ENCODE data around the gene TEAD2.

The TEAD2 gene

GRCh38 chr19:49362048-49362928 lies at the start of gene TEAD2:
TEAD2 (minus strand) TSS chr19:49362416; CDS start chr19:49360075, 2,341 bp downstream.
- H3K4me3 Mint-ChIP-seq, result no peak within 1 kb of the TSS
- ATAC-seq, result no peak
- DNase-seq (ENCODE audit: low spot score in 2 of 2), result no peak

GRCh38 chr19:49411681-49412326 lies 49.6 kb upstream of the TEAD2 start:
- Mint-ChIP-seq H3K4me3 (no peak overlapping the region), H3K4me1 (peaks cover 41% of the 10 kb centered on the region)

More at GRCh38 chr19:49362048-49362928, at the start of gene TEAD2:
- no peaks in the 10 kb centered on the region for H3K4me1 Mint-ChIP-seq
- H3K27ac Mint-ChIP-seq, result no peak within 1 kb of the TSS
- H3K36me3 Mint-ChIP-seq, result no peaks in the 10 kb centered on the region
- no peaks in the 10 kb centered on the region for H3K9me3 Mint-ChIP-seq

GRCh38 chr19:49409441-49410029 lies 47.3 kb upstream of the TEAD2 start:
- peaks cover 41% of the 10 kb centered on the region for H3K4me1 Mint-ChIP-seq
- no peak for DNase-seq (ENCODE audit: low spot score in 2 of 2)
- no peaks in the 10 kb centered on the region for H3K36me3 Mint-ChIP-seq
- H3K27ac Mint-ChIP-seq, result peak overlapping the region; percentile 86
- peak; percentile 63 for ATAC-seq
- peak overlapping the region; percentile 41 for H3K4me3 Mint-ChIP-seq
- no peaks in the 10 kb centered on the region for H3K9me3 Mint-ChIP-seq

More at GRCh38 chr19:49411681-49412326, 49.6 kb upstream of the TEAD2 start:
- ATAC-seq (no peak), DNase-seq (ENCODE audit: low spot score in 2 of 2) (no peak)
- H3K27ac Mint-ChIP-seq, result peak overlapping the region; percentile 61
- no peaks in the 10 kb centered on the region for H3K9me3 Mint-ChIP-seq
- H3K36me3 Mint-ChIP-seq, result no peaks in the 10 kb centered on the region

- Mint-ChIP-seq H3K9me3 (no peaks in the 10 kb centered on the region), H3K27ac (peak overlapping the region; percentile 86), H3K36me3 (no peaks in the 10 kb centered on the region), H3K4me1 (peaks cover 41% of the 10 kb centered on the region), H3K4me3 (peak overlapping the region; percentile 41)
- DNase-seq (ENCODE audit: low spot score in 2 of 2) (no peak), ATAC-seq (no peak)
These were observed 46.7 kb upstream of the TEAD2 start for GRCh38 chr19:49408816-49409440.

GRCh38 chr19:49407482-49408015 lies 45.3 kb upstream of the TEAD2 start:
- no peaks in the 10 kb centered on the region for H3K9me3 Mint-ChIP-seq
- H3K36me3 Mint-ChIP-seq, result no peaks in the 10 kb centered on the region
- H3K4me1 Mint-ChIP-seq, result peaks cover 41% of the 10 kb centered on the region
- ATAC-seq (peak; percentile 31), DNase-seq (ENCODE audit: low spot score in 2 of 2) (no peak)
- no peak overlapping the region for H3K4me3 Mint-ChIP-seq
- no peak overlapping the region for H3K27ac Mint-ChIP-seq

GRCh38 chr19:49407079-49407478 lies 44.9 kb upstream of the TEAD2 start:
- Mint-ChIP-seq H3K27ac (no peak overlapping the region), H3K9me3 (no peaks in the 10 kb centered on the region), H3K36me3 (no peaks in the 10 kb centered on the region), H3K4me1 (peaks cover 37% of the 10 kb centered on the region), H3K4me3 (no peak overlapping the region)
- no peak for ATAC-seq
- no peak for DNase-seq (ENCODE audit: low spot score in 2 of 2)

GRCh38 chr19:49403404-49404187 lies 41.4 kb upstream of the TEAD2 start:
- no peaks in the 10 kb centered on the region for H3K9me3 Mint-ChIP-seq
- H3K4me3 Mint-ChIP-seq, result no peak overlapping the region
- peaks cover 13% of the 10 kb centered on the region for H3K4me1 Mint-ChIP-seq
- H3K27ac Mint-ChIP-seq, result no peak overlapping the region
- ATAC-seq (no peak), DNase-seq (ENCODE audit: low spot score in 2 of 2) (no peak)
- no peaks in the 10 kb centered on the region for H3K36me3 Mint-ChIP-seq

- H3K4me3 Mint-ChIP-seq, result no peak overlapping the region
- no peaks in the 10 kb centered on the region for H3K36me3 Mint-ChIP-seq
- H3K9me3 Mint-ChIP-seq, result no peaks in the 10 kb centered on the region
- DNase-seq (ENCODE audit: low spot score in 2 of 2) (no peak), ATAC-seq (no peak)
- peaks cover 6% of the 10 kb centered on the region for H3K4me1 Mint-ChIP-seq
- H3K27ac Mint-ChIP-seq, result no peak overlapping the region
These were observed 37.8 kb upstream of the TEAD2 start for GRCh38 chr19:49400029-49400428.

- H3K4me3 Mint-ChIP-seq, result no peak overlapping the region
- ATAC-seq, result no peak
- no peaks in the 10 kb centered on the region for H3K9me3 Mint-ChIP-seq
- peak overlapping the region; percentile 3 for H3K27ac Mint-ChIP-seq
- peaks cover 6% of the 10 kb centered on the region for H3K4me1 Mint-ChIP-seq
- no peaks in the 10 kb centered on the region for H3K36me3 Mint-ChIP-seq
- DNase-seq (ENCODE audit: low spot score in 2 of 2), result no peak
These were observed 36.7 kb upstream of the TEAD2 start for GRCh38 chr19:49398931-49399330.

GRCh38 chr19:49398001-49398615 lies 35.9 kb upstream of the TEAD2 start:
- Mint-ChIP-seq H3K4me3 (no peak overlapping the region), H3K27ac (peak overlapping the region; percentile 3), H3K4me1 (peaks cover 6% of the 10 kb centered on the region), H3K36me3 (no peaks in the 10 kb centered on the region), H3K9me3 (no peaks in the 10 kb centered on the region)
- ATAC-seq (no peak), DNase-seq (ENCODE audit: low spot score in 2 of 2) (no peak)

GRCh38 chr19:49396738-49397505 lies 34.7 kb upstream of the TEAD2 start:
- ATAC-seq (no peak), DNase-seq (ENCODE audit: low spot score in 2 of 2) (no peak)
- Mint-ChIP-seq H3K4me3 (no peak overlapping the region), H3K36me3 (no peaks in the 10 kb centered on the region), H3K9me3 (no peaks in the 10 kb centered on the region), H3K4me1 (peaks cover 11% of the 10 kb centered on the region), H3K27ac (peak overlapping the region; percentile 29)

- ATAC-seq, result no peak
- Mint-ChIP-seq H3K9me3 (no peaks in the 10 kb centered on the region), H3K27ac (no peak overlapping the region), H3K4me1 (peaks cover 18% of the 10 kb centered on the region), H3K36me3 (no peaks in the 10 kb centered on the region), H3K4me3 (no peak overlapping the region)
- DNase-seq (ENCODE audit: low spot score in 2 of 2), result no peak
These were observed 33.6 kb upstream of the TEAD2 start for GRCh38 chr19:49395581-49396407.

- DNase-seq (ENCODE audit: low spot score in 2 of 2) (no peak), ATAC-seq (no peak)
- Mint-ChIP-seq H3K27ac (no peak overlapping the region), H3K36me3 (no peaks in the 10 kb centered on the region), H3K4me3 (no peak overlapping the region), H3K9me3 (no peaks in the 10 kb centered on the region), H3K4me1 (peaks cover 18% of the 10 kb centered on the region)
These were observed 31.7 kb upstream of the TEAD2 start for GRCh38 chr19:49393881-49394280.

Data from stimulated activated effector memory CD8-positive, alpha-beta T cell treated with anti-CD3 and anti-CD28 coated beads, Interleukin-12 subunit alpha, Interleukin-12 subunit beta, amount 100 ng/mL, for 72 hours (primary cell).